G401 (cell line): ENCODE data around the gene DHRS2. TPM values are rescaled to one million over a fixed set of nuclear protein-coding genes. Genes with fewer than 3 reads are reported as not detected.
"Not testable (repeated sequence)": the region's sequence is repeated elsewhere in the genome, so short reads cannot be mapped to it uniquely, and the experiment has no call there.

ENCODE experiments used
- DNase-seq: peaks from one replicate; pipeline ENCODE4 v3.0.0-alpha.2; 2015; ENCODE audit warnings: low spot score
- in situ Hi-C: cut with HindIII; loops from 2 replicates; pipeline ENCODE4 v1.10.0; 2016; ENCODE audit warnings: low sequenced_read_pairs, mixed read lengths
- total RNA-seq: library from RNA; depleted of rRNA; stranded (reverse); fragments of >200 nt; shearing (Covaris generic); gene quantifications from 2 replicates; pipeline ENCODE4 v1.2.3, GENCODE V29; 2014; rRNA removed

Gene DHRS2
- 0.61 and 3.7 TPM in 2 replicates for total RNA-seq

GRCh38 chr14:23636317-23637211 lies at the start of gene DHRS2:
TSS of gene DHRS2 (plus strand) at chr14:23636364. CDS start at chr14:23638865, 2,501 bp downstream.
- in situ Hi-C loops, result no loop called here
- DNase-seq, result no peak

GRCh38 chr14:23588884-23589598 lies 47.1 kb upstream of the DHRS2 start:
- in situ Hi-C loops, result no loop called here
- peak; percentile 80 for DNase-seq

GRCh38 chr14:23589606-23590005 lies 46.6 kb upstream of the DHRS2 start:
- DNase-seq, result no peak
- in situ Hi-C loops, result no loop called here

- no peak for DNase-seq
- in situ Hi-C loops, result no loop called here
These were observed 46.0 kb upstream of the DHRS2 start for GRCh38 chr14:23590198-23590597.

- in situ Hi-C loops, DNase-seq: not testable (repeated sequence)
These were observed 42.0 kb upstream of the DHRS2 start for GRCh38 chr14:23594191-23594590.

GRCh38 chr14:23600322-23600707 lies 35.8 kb upstream of the DHRS2 start:
- DNase-seq, result no peak
- in situ Hi-C loops, result no loop called here

GRCh38 chr14:23600806-23601205 lies 35.4 kb upstream of the DHRS2 start:
- in situ Hi-C loops, result no loop called here
- DNase-seq, result no peak

GRCh38 chr14:23601424-23601823 lies 34.7 kb upstream of the DHRS2 start:
- in situ Hi-C loops, result no loop called here
- no peak for DNase-seq

GRCh38 chr14:23601845-23602180 lies 34.4 kb upstream of the DHRS2 start:
- in situ Hi-C loops, result no loop called here
- DNase-seq, result no peak

- in situ Hi-C loops, result no loop called here
- DNase-seq, result no peak
These were observed 33.7 kb upstream of the DHRS2 start for GRCh38 chr14:23602181-23603095.

- DNase-seq, result no peak
- in situ Hi-C loops, result no loop called here
These were observed 33.1 kb upstream of the DHRS2 start for GRCh38 chr14:23603103-23603502.

GRCh38 chr14:23604148-23604547 lies 32.0 kb upstream of the DHRS2 start:
- in situ Hi-C loops, result no loop called here

GRCh38 chr14:23604675-23605170 lies 31.4 kb upstream of the DHRS2 start:
- in situ Hi-C loops, result no loop called here
- DNase-seq, result no peak

More at GRCh38 chr14:23604148-23604547, 32.0 kb upstream of the DHRS2 start:
- no peak for DNase-seq

GRCh38 chr14:23605931-23606585 lies 30.1 kb upstream of the DHRS2 start:
- in situ Hi-C loops, result no loop called here
- no peak for DNase-seq

GRCh38 chr14:23608454-23608853 lies 27.7 kb upstream of the DHRS2 start:
- peak; percentile 74 for DNase-seq
- in situ Hi-C loops, result no loop called here

GRCh38 chr14:23609001-23609400 lies 27.2 kb upstream of the DHRS2 start:
- in situ Hi-C loops, result no loop called here
- no peak for DNase-seq

- in situ Hi-C loops, result not testable (repeated sequence)
These were observed 26.6 kb upstream of the DHRS2 start for GRCh38 chr14:23609411-23610089.

GRCh38 chr14:23610090-23610814 lies 25.9 kb upstream of the DHRS2 start:
- in situ Hi-C loops, result no loop called here

More at GRCh38 chr14:23609411-23610089, 26.6 kb upstream of the DHRS2 start:
- DNase-seq, result not testable (repeated sequence)

More at GRCh38 chr14:23610090-23610814, 25.9 kb upstream of the DHRS2 start:
- no peak for DNase-seq
